Astrocyte (in vitro differentiated cells and primary cell): ENCODE measurements around the gene HLA-DPB1. TPM values are rescaled to one million over a fixed set of nuclear protein-coding genes. Genes with fewer than 3 reads are reported as not detected.

ENCODE experiments used
- DNase-seq: peaks from one replicate; pipeline ENCODE4 v3.0.0-alpha.2; 2010; ENCODE audit warnings: low read depth
- FAIRE-seq: peaks from 2 replicates; lab custom pipeline; 2011; peaks lifted over from hg19 to GRCh38; lab: Jason Lieb, UNC
- H2AFZ ChIP-seq: 2 replicates; pipeline ENCODE4 v1.6.0; 2012; ENCODE audit warnings: low read depth, low read length, inconsistent platforms
- H3K27ac ChIP-seq: 2 replicates; pipeline ENCODE4 v1.5.1; 2011; ENCODE audit warnings: low read depth, low read length, inconsistent platforms
- H3K27me3 ChIP-seq: 2 replicates; pipeline ENCODE4 v1.6.0; 2011; ENCODE audit warnings: low read length, inconsistent platforms; ENCODE audit not compliant: insufficient read depth
- H3K36me3 ChIP-seq: 2 replicates; pipeline ENCODE4 v1.5.1; 2011; ENCODE audit warnings: low read length, inconsistent platforms; ENCODE audit not compliant: insufficient read depth
- H3K4me1 ChIP-seq: 2 replicates; pipeline ENCODE4 v1.5.1; 2011; ENCODE audit warnings: low read length, inconsistent platforms; ENCODE audit not compliant: insufficient read depth
- H3K4me2 ChIP-seq: 2 replicates; pipeline ENCODE4 v1.6.0; 2012; ENCODE audit warnings: low read length, inconsistent platforms
- H3K4me3 ChIP-seq: 2 replicates; pipeline ENCODE4 v1.5.1; 2011; ENCODE audit warnings: low read depth, mild to moderate bottlenecking, low read length, inconsistent platforms; ENCODE audit not compliant: insufficient read depth
- H3K79me2 ChIP-seq: 2 replicates; pipeline ENCODE4 v1.6.0; 2012; ENCODE audit warnings: mild to moderate bottlenecking, low read length, inconsistent platforms; ENCODE audit not compliant: insufficient read depth
- H3K9ac ChIP-seq: 2 replicates; pipeline ENCODE4 v1.6.0; 2012; ENCODE audit warnings: mild to moderate bottlenecking, low read length, inconsistent platforms
- H3K9me3 ChIP-seq: 2 replicates; pipeline ENCODE4 v1.5.1; 2012; ENCODE audit warnings: low read depth, mild to moderate bottlenecking, low read length, inconsistent platforms; ENCODE audit not compliant: insufficient read depth
- H4K20me1 ChIP-seq: 2 replicates; pipeline ENCODE4 v1.6.0; 2012; ENCODE audit warnings: low read length, inconsistent platforms; ENCODE audit not compliant: insufficient read depth
- H3K27ac Mint-ChIP-seq: one replicate; pipeline ENCODE4 v1.8.0; 2021; ENCODE audit warnings: mild to moderate bottlenecking, mixed read lengths; ENCODE audit not compliant: unreplicated experiment
- H3K27me3 Mint-ChIP-seq: one replicate; pipeline ENCODE4 v1.8.0; 2021; ENCODE audit warnings: low read depth, mixed read lengths; ENCODE audit not compliant: unreplicated experiment
- H3K36me3 Mint-ChIP-seq: one replicate; pipeline ENCODE4 v1.8.0; 2021; ENCODE audit warnings: low read depth, mixed read lengths; ENCODE audit not compliant: unreplicated experiment
- H3K4me1 Mint-ChIP-seq: one replicate; pipeline ENCODE4 v1.8.0; 2021; ENCODE audit warnings: low read depth, mixed read lengths; ENCODE audit not compliant: unreplicated experiment
- H3K4me3 Mint-ChIP-seq: one replicate; pipeline ENCODE4 v1.8.0; 2021; ENCODE audit warnings: mild to moderate bottlenecking, moderate library complexity, mixed read lengths; ENCODE audit not compliant: unreplicated experiment
- H3K9me3 Mint-ChIP-seq: one replicate; pipeline ENCODE4 v1.8.0; 2021; ENCODE audit warnings: mild to moderate bottlenecking, mixed read lengths; ENCODE audit not compliant: unreplicated experiment
- EZH2 ChIP-seq: IDR thresholded peaks from 2 replicates; pipeline ENCODE4 v1.6.1; 2012; ENCODE audit warnings: mild to moderate bottlenecking, low read length, inconsistent platforms; ENCODE audit not compliant: insufficient read depth
- total RNA-seq: library from RNA; stranded (reverse); gene quantifications from 2 replicates; pipeline ENCODE4 v1.2.1, GENCODE V29; 2021
- TF ChIP-seq, protein P1 (sequence below): IDR thresholded peaks from 2 replicates; pipeline ENCODE4 v1.5.1; 2011; ENCODE audit warnings: low read depth, mild to moderate bottlenecking, inconsistent platforms, low read length, moderate library complexity; ENCODE audit not compliant: insufficient read depth

The HLA-DPB1 gene
- total RNA-seq, 1 donor from 2014 or later: 3.4 TPM

DNA sequence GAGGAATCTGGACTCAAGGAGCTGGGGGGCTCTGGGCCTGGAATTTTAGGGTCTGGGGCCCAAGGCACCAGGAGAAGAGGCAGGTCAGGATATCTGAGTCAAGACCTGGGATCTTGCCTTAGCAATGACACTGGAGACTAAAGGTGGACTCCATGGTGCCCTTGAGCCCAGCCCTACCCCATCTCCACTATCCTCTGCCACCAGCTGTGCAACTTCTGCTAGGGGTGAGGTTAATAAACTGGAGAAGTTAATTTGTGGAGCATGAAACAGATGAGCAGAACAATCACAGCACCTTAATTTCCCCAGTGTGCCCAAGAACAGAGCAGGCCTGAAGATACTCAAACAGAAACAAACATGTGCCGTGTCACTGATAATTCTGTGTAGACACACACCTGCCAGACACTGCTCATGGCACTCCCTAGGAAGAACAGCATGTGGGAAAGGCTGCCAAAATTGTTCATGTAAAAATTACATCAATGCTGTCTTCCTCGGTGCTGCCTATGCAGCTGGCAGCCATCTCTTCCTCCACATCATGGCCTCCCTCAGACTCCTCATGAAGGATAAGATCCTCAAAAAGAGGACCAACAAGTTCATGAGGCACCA is 3.2 kb downstream of the HLA-DPB1 start:
- Mint-ChIP-seq H3K9me3 (no peaks in the 10 kb centered on the region), H3K4me1 (peaks cover 3% of the 10 kb centered on the region), H3K36me3 (peaks cover 3% of the 10 kb centered on the region), H3K4me3 (no peak overlapping the region), H3K27me3 (peaks cover 36% of the 10 kb centered on the region), H3K27ac (no peak overlapping the region)
- no peaks in the 10 kb centered on the region for H3K9me3 ChIP-seq
- no peak overlapping the region for H3K9ac ChIP-seq
- no peak for DNase-seq
- no peak overlapping the region for H3K27ac ChIP-seq
- no peak overlapping the region for H3K4me3 ChIP-seq
- H4K20me1 ChIP-seq: no peaks in the 10 kb centered on the region
- no peak overlapping the region for H3K4me2 ChIP-seq
- no peaks in the 10 kb centered on the region for H3K36me3 ChIP-seq
- no peaks in the 10 kb centered on the region for H3K27me3 ChIP-seq
- peaks cover 7% of the 10 kb centered on the region for H3K4me1 ChIP-seq
- TF ChIP-seq, protein P1, sequence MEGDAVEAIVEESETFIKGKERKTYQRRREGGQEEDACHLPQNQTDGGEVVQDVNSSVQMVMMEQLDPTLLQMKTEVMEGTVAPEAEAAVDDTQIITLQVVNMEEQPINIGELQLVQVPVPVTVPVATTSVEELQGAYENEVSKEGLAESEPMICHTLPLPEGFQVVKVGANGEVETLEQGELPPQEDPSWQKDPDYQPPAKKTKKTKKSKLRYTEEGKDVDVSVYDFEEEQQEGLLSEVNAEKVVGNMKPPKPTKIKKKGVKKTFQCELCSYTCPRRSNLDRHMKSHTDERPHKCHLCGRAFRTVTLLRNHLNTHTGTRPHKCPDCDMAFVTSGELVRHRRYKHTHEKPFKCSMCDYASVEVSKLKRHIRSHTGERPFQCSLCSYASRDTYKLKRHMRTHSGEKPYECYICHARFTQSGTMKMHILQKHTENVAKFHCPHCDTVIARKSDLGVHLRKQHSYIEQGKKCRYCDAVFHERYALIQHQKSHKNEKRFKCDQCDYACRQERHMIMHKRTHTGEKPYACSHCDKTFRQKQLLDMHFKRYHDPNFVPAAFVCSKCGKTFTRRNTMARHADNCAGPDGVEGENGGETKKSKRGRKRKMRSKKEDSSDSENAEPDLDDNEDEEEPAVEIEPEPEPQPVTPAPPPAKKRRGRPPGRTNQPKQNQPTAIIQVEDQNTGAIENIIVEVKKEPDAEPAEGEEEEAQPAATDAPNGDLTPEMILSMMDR: no peak
- no peak for TF ChIP-seq EZH2
- FAIRE-seq: no peak
- H3K79me2 ChIP-seq: no peaks in the 10 kb centered on the region
- no peak overlapping the region for H2AFZ ChIP-seq

DNA sequence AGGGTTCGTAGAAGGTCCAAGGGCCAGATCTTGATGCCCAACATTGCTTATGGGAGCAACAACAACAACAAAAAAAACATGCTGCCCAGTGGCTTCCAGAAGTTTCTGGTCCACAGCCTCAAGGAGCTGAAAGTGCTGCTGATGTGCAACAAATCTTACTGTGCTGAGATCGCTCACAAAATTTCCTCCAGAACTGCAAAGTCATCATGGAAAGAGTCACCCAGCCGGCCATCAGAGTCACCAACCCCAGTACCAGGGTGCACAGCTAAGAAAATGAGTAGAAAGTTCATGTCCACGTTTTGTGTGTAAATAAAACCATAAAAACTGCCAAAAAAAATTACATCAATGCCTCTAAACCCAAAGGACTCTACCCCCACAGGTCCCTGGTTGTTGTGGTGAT is 3.8 kb downstream of the HLA-DPB1 start:
- no peak for FAIRE-seq
- Histone ChIP-seq H3K4me1 (peaks cover 7% of the 10 kb centered on the region), H2AFZ (no peak overlapping the region), H3K4me3 (no peak overlapping the region), H3K27ac (no peak overlapping the region), H4K20me1 (no peaks in the 10 kb centered on the region), H3K9me3 (no peaks in the 10 kb centered on the region), H3K27me3 (no peaks in the 10 kb centered on the region), H3K36me3 (no peaks in the 10 kb centered on the region), H3K9ac (no peak overlapping the region), H3K4me2 (no peak overlapping the region), H3K79me2 (no peaks in the 10 kb centered on the region)
- TF ChIP-seq, protein P1: no peak
- no peak for TF ChIP-seq EZH2
- Mint-ChIP-seq H3K4me3 (peak overlapping the region; percentile 12), H3K27me3 (peaks cover 36% of the 10 kb centered on the region), H3K27ac (no peak overlapping the region), H3K9me3 (no peaks in the 10 kb centered on the region), H3K4me1 (peaks cover 3% of the 10 kb centered on the region), H3K36me3 (peaks cover 3% of the 10 kb centered on the region)
- no peak for DNase-seq
